Spleen (tissue), 13 donors: Measurements from ENCODE around the gene SERPINA3. TPM values are rescaled to one million over a fixed set of nuclear protein-coding genes. Genes with fewer than 3 reads are reported as not detected.
A peak's percentile ranks its signal among the peaks of the same experiment; 100 is the strongest.

ENCODE experiments used
- DNase-seq: peaks from one replicate; pipeline ENCODE4 v3.0.0-alpha.2; 2020
- H3K27ac ChIP-seq, 8 donors: fragments of 200-600 bp; sonication (generic) in 7 of 8; 1 replicate in 4 of 8; 2 replicates in 4 of 8; pipeline versions ENCODE4 v1.5.0 to v1.8.0; 2016 to 2021; ENCODE audit warnings: inconsistent platforms in 4 of 8, mild to moderate bottlenecking in 4 of 8, moderate library complexity in 1 of 8
- H3K27me3 ChIP-seq, 7 donors: fragments of 200-600 bp; sonication (generic) in 6 of 7; replicated peaks in 1 of 7; 1 replicate in 4 of 7; 2 replicates in 3 of 7; pipeline versions ENCODE4 v1.5.0 to v1.8.0; 2016 to 2021; ENCODE audit warnings: inconsistent platforms in 3 of 7, mild to moderate bottlenecking in 1 of 7
- H3K36me3 ChIP-seq, 6 donors: fragments of 200-600 bp; sonication (generic) in 5 of 6; 1 replicate in 4 of 6; 2 replicates in 2 of 6; pipeline versions ENCODE4 v1.5.0 to v1.8.0; 2016 to 2021; ENCODE audit warnings: inconsistent platforms in 2 of 6
- H3K4me1 ChIP-seq, 6 donors: fragments of 200-600 bp; sonication (generic) in 5 of 6; 1 replicate in 3 of 6; 2 replicates in 3 of 6; pipeline versions ENCODE4 v1.5.0 to v1.8.0; 2016 to 2021; ENCODE audit warnings: inconsistent platforms in 3 of 6
- H3K4me3 ChIP-seq, 8 donors: fragments of 200-600 bp; sonication (generic) in 7 of 8; 1 replicate in 4 of 8; 2 replicates in 4 of 8; pipeline versions ENCODE4 v1.5.0 to v1.8.0; 2016 to 2021; ENCODE audit warnings: inconsistent platforms in 4 of 8, mild to moderate bottlenecking in 4 of 8, moderate library complexity in 2 of 8
- H3K9me3 ChIP-seq, 8 donors: fragments of 200-600 bp; sonication (generic) in 7 of 8; 1 replicate in 4 of 8; 2 replicates in 4 of 8; pipeline versions ENCODE4 v1.5.0 to v1.8.0; 2016 to 2021; ENCODE audit warnings: inconsistent platforms in 4 of 8
- CTCF ChIP-seq, 11 experiments: fragments of 200-600 bp in 7 of 11; fragments of 450-650 bp in 4 of 11; sonication (generic) in 4 of 11; IDR thresholded peaks in 8 of 11; conservative IDR thresholded peaks in 3 of 11; 1 replicate in 7 of 11; 2 replicates in 4 of 11; pipeline versions ENCODE4 v1.4.0 to v1.8.0; 2016 to 2021; ENCODE audit warnings: antibody characterized with exemption in 11 of 11, inconsistent platforms in 4 of 11, mild to moderate bottlenecking in 1 of 11
- POLR2A ChIP-seq, 3 donors: fragments of 450-650 bp; IDR thresholded peaks; one replicate each; pipeline ENCODE4 v1.5.1; 2017; ENCODE audit warnings: antibody characterized with exemption in 3 of 3, mild to moderate bottlenecking in 1 of 3
- POLR2AphosphoS5 ChIP-seq, 3 donors: sonication (generic); formaldehyde crosslinking; IDR thresholded peaks; one replicate each; pipeline ENCODE4 v1.5.1; 2017; ENCODE audit warnings: antibody characterized with exemption in 3 of 3
- WGBS, 5 donors: extraction: QIAGEN DNeasy Blood & Tissue Kit in 3 of 5; methylation state at CpG; one replicate each; pipeline versions ENCODE4 v1.1.5 to v1.1.7; 2013 to 2018; 5-methylcytosine and 5-hydroxymethylcytosine counted together
- intact Hi-C: fragments of 100-400 bp; cut with DNase I; formaldehyde crosslinking; loops from one replicate; pipeline ENCODE4 v1.15.0; 2023; ENCODE audit warnings: low total_unique reads
- long read RNA-seq, 2 donors: transcript quantifications; one replicate each; lab custom pipeline, GENCODE V29; 2026
- polyA plus RNA-seq, 3 donors: library from polyadenylated mRNA; stranded (reverse); fragments of 200-250 nt; gene quantifications; one replicate each; pipeline ENCODE4 v1.2.1, GENCODE V29; 2013
- total RNA-seq, 7 donors: library from RNA; depleted of rRNA in 3 of 7; stranded (reverse); fragments of >200 nt in 3 of 7; fragmentation: NEBNext Ultra II Directional in 4 of 7; extraction: Animal tissue kit (Norgen Biotek cat#: 25700) in 4 of 7; gene quantifications; one replicate each; pipeline versions ENCODE4 v1.1.0 to v1.2.1, GENCODE V29; 2016 to 2021
- donor health status: healthy with polysubstance abuse.
- donor health status: DM: no; HTN: no; CAD: no; lungs with moderate emphysema.
- donor health status: DM: no; HTN: no; CAD: no.
- donor health status: Bipolar disorder and iron deficiency.
- donor health status: healthy.
- donor health status: DM: no; HTN: no; CAD: no.
- donor health status: DM: yes; HTN: yes; CAD: no.

The SERPINA3 gene
- 10 to 100 TPM in 4 of 7 donors, 1 to 10 TPM in 3; 3.4 to 29.7 (median 10.1) TPM for total RNA-seq
- 10 to 100 TPM in 2 of 3 donors, 1 to 10 TPM in 1; 8.5 to 88.3 (median 10.3) TPM for polyA plus RNA-seq
- long read RNA-seq, donor 1, result 0 reads
- long read RNA-seq, donor 2, result 0 reads

- peaks cover 0 to 22% (median 11%) of the 10 kb centered on the region in 8 donors for H3K9me3 ChIP-seq
- H3K27ac ChIP-seq, result no peak within 1 kb of the TSS
- TF ChIP-seq POLR2AphosphoS5 (IDR thresholded peaks at IDR 0.05), result no peak
- TF ChIP-seq POLR2A (IDR thresholded peaks at IDR 0.05), result no peak
- no peak for TF ChIP-seq CTCF (IDR thresholded peaks at IDR 0.05 in 8 of 11, conservative IDR thresholded peaks at IDR 0.05 in 3 of 11)
- H3K36me3 ChIP-seq, result no peaks in the 10 kb centered on the region
- WGBS, 5 donors, result 67 to 80% (median 73%) methylated on average over 4 of the region's 4 CpGs
- intact Hi-C loops, result no loop called here
- peak within 1 kb of the TSS in 1 of 8 donors; percentile 21 for H3K4me3 ChIP-seq
- DNase-seq, result no peak
- no peaks in the 10 kb centered on the region for H3K27me3 ChIP-seq
- H3K4me1 ChIP-seq, result no peaks in the 10 kb centered on the region
These were observed at the start of gene SERPINA3 for GRCh38 chr14:94612174-94612573. Gene SERPINA3, plus strand, starts transcription at chr14:94612391. Its CDS starts 2,051 bp downstream, at chr14:94614442.

GRCh38 chr14:94562941-94563883 is 49.0 kb upstream of the SERPINA3 start:
- H3K36me3 ChIP-seq, result no peaks in the 10 kb centered on the region
- peak; percentile 50 for DNase-seq
- peaks cover 0 to 20% (median 0%) of the 10 kb centered on the region in 7 donors for H3K27me3 ChIP-seq
- TF ChIP-seq CTCF (IDR thresholded peaks at IDR 0.05 in 8 of 11, conservative IDR thresholded peaks at IDR 0.05 in 3 of 11), result no peak
- no peaks in the 10 kb centered on the region for H3K9me3 ChIP-seq
- H3K27ac ChIP-seq, result no peak overlapping the region
- no peaks in the 10 kb centered on the region for H3K4me1 ChIP-seq
- intact Hi-C loops, result no loop called here
- 88 to 95% (median 89%) methylated on average over 16 of the region's 16 CpGs for WGBS, 5 donors
- H3K4me3 ChIP-seq, result no peak overlapping the region

GRCh38 chr14:94564381-94564780 is 47.8 kb upstream of the SERPINA3 start:
- H3K4me3 ChIP-seq, result no peak overlapping the region
- TF ChIP-seq CTCF (IDR thresholded peaks at IDR 0.05 in 8 of 11, conservative IDR thresholded peaks at IDR 0.05 in 3 of 11) (no peak), POLR2A (IDR thresholded peaks at IDR 0.05) (no peak)
- intact Hi-C loops, result no loop called here
- no peaks in the 10 kb centered on the region for H3K36me3 ChIP-seq
- DNase-seq, result no peak
- H3K9me3 ChIP-seq, result no peaks in the 10 kb centered on the region
- H3K4me1 ChIP-seq, result no peaks in the 10 kb centered on the region
- peaks cover 0 to 20% (median 0%) of the 10 kb centered on the region in 7 donors for H3K27me3 ChIP-seq
- no peak overlapping the region for H3K27ac ChIP-seq

- WGBS, 5 donors, result 79 to 92% (median 86%) methylated on average over 9 of the region's 9 CpGs
- Histone ChIP-seq H3K36me3 (no peaks in the 10 kb centered on the region), H3K27me3 (no peaks in the 10 kb centered on the region), H3K4me1 (peaks cover 0 to 28% (median 2%) of the 10 kb centered on the region in 6 donors), H3K9me3 (no peaks in the 10 kb centered on the region), H3K4me3 (no peak overlapping the region), H3K27ac (no peak overlapping the region)
- DNase-seq, result no peak
- intact Hi-C loops, result no loop called here
- TF ChIP-seq CTCF (IDR thresholded peaks at IDR 0.05 in 8 of 11, conservative IDR thresholded peaks at IDR 0.05 in 3 of 11) (no peak), POLR2AphosphoS5 (IDR thresholded peaks at IDR 0.05) (no peak), POLR2A (IDR thresholded peaks at IDR 0.05) (no peak)
These were observed 44.0 kb upstream of the SERPINA3 start for GRCh38 chr14:94568186-94568585.
